SK-N-SH (cell line): ENCODE data around the gene ADCY7. TPM values are rescaled to one million over a fixed set of nuclear protein-coding genes. Genes with fewer than 3 reads are reported as not detected.

Source experiments
- CTCF ChIA-PET: fragments of 300-600, 350-600 bp; formaldehyde crosslinking; extraction: SDS; loops from one replicate; lab custom pipeline; 2021; lab: Yijun Ruan, JAX
- POLR2A ChIA-PET: fragments of 350-600 bp; sonication (Branson Sonifier 250); formaldehyde crosslinking; extraction: SDS; loops from one replicate; lab custom pipeline; 2020; ENCODE audit warnings: antibody characterized with exemption, inconsistent platforms; lab: Yijun Ruan, JAX
- DNase-seq: peaks from one replicate; pipeline ENCODE4 v3.0.0; 2012
- H2AFZ ChIP-seq: fragments of 200-600 bp; sonication (generic); 2 replicates; pipeline ENCODE4 v1.8.1; 2016; ENCODE audit warnings: antibody characterized with exemption, mild to moderate bottlenecking, low read depth
- H3F3A ChIP-seq: fragments of 200-600 bp; sonication (generic); replicated peaks from 2 replicates; pipeline ENCODE3; 2016; ENCODE audit warnings: antibody characterized with exemption, mild to moderate bottlenecking; ENCODE audit not compliant: insufficient read depth
- H3K27ac ChIP-seq, 2 experiments: fragments of 200-500 bp in 1 of 2; fragments of 200-600 bp in 1 of 2; sonication (Bioruptor generic) in 1 of 2; sonication (generic), shearing (Covaris generic) in 1 of 2; 2 replicates each; pipeline versions ENCODE4 v1.5.1 to v1.6.1; 2014 to 2016; ENCODE audit warnings: low read depth in 2 of 2, inconsistent platforms in 1 of 2, low read length in 1 of 2, mild to moderate bottlenecking in 1 of 2, mixed read lengths in 1 of 2
- H3K27me3 ChIP-seq: fragments of 200-600 bp; sonication (generic), shearing (Covaris generic); 2 replicates; pipeline ENCODE4 v1.6.1; 2016; ENCODE audit warnings: mixed run types; ENCODE audit not compliant: insufficient read depth
- H3K36me3 ChIP-seq, 2 experiments: fragments of 200-500 bp in 1 of 2; fragments of 200-600 bp in 1 of 2; sonication (Bioruptor generic) in 1 of 2; sonication (generic) in 1 of 2; replicated peaks in 1 of 2; 2 replicates each; pipeline versions ENCODE3 to v1.5.1; 2014 to 2016; ENCODE audit warnings: low read length in 1 of 2, mild to moderate bottlenecking in 1 of 2; ENCODE audit not compliant: insufficient read depth in 2 of 2, control insufficient read depth in 1 of 2
- H3K4me1 ChIP-seq, 2 experiments: fragments of 200-500 bp in 1 of 2; fragments of 200-600 bp in 1 of 2; sonication (Bioruptor generic) in 1 of 2; sonication (generic), shearing (Covaris generic) in 1 of 2; 2 replicates each; pipeline versions ENCODE4 v1.5.1 to v1.6.1; 2014 to 2016; ENCODE audit warnings: low read depth in 1 of 2, low read length in 1 of 2, mixed run types in 1 of 2; ENCODE audit not compliant: insufficient read depth in 2 of 2, control insufficient read depth in 1 of 2
- H3K4me2 ChIP-seq: fragments of 200-600 bp; sonication (generic), shearing (Covaris generic); 2 replicates; pipeline ENCODE4 v1.6.1; 2017; ENCODE audit warnings: mixed run types
- H3K4me3 ChIP-seq, 2 experiments: fragments of 200-500 bp in 1 of 2; fragments of 200-600 bp in 1 of 2; sonication (Bioruptor generic) in 1 of 2; sonication (generic), shearing (Covaris generic) in 1 of 2; 2 replicates each; pipeline versions ENCODE4 v1.5.1 to v1.8.1; 2014 to 2016; ENCODE audit warnings: low read depth in 2 of 2, inconsistent platforms in 1 of 2, low read length in 1 of 2, mild to moderate bottlenecking in 1 of 2, mixed read lengths in 1 of 2, moderate library complexity in 1 of 2
- H3K79me2 ChIP-seq: fragments of 200-600 bp; sonication (generic); 2 replicates; pipeline ENCODE4 v1.8.1; 2017; ENCODE audit warnings: mild to moderate bottlenecking; ENCODE audit not compliant: insufficient read depth
- H3K9ac ChIP-seq: fragments of 200-600 bp; sonication (generic); 2 replicates; pipeline ENCODE4 v1.6.1; 2017; ENCODE audit warnings: mixed run types
- H3K9me2 ChIP-seq: fragments of 200-600 bp; sonication (generic); 2 replicates; pipeline ENCODE4 v1.6.1; 2017; ENCODE audit warnings: mixed run types
- H3K9me3 ChIP-seq: fragments of 200-600 bp; sonication (generic); 2 replicates; pipeline ENCODE4 v1.6.1; 2017; ENCODE audit warnings: mixed run types, mild to moderate bottlenecking, moderate library complexity
- H4K20me1 ChIP-seq: fragments of 200-600 bp; sonication (generic); 2 replicates; pipeline ENCODE4 v1.6.1; 2017; ENCODE audit warnings: mild to moderate bottlenecking, mixed run types; ENCODE audit not compliant: insufficient read depth
- CHD2 ChIP-seq: fragments of 150-350 bp; IDR thresholded peaks from 2 replicates; pipeline ENCODE4 v1.6.1; 2018; ENCODE audit warnings: low read length; ENCODE audit not compliant: partially characterized antibody
- EZH2phosphoT487 ChIP-seq: fragments of 200-600 bp; sonication (generic); IDR thresholded peaks from 2 replicates; pipeline ENCODE4 v1.6.1; 2017; ENCODE audit warnings: low read depth, mixed run types, mild to moderate bottlenecking, antibody characterized with exemption, moderate library complexity, borderline replicate concordance
- FOSL2 ChIP-seq: IDR thresholded peaks from 2 replicates; pipeline ENCODE4 v1.4.0; 2012; ENCODE audit warnings: low read depth, mild to moderate bottlenecking, moderate library complexity, borderline replicate concordance
- FOXM1 ChIP-seq: IDR thresholded peaks from 2 replicates; pipeline ENCODE4 v1.4.0; 2012; ENCODE audit warnings: low read depth, mild to moderate bottlenecking
- GATA2 ChIP-seq: sonication (generic); formaldehyde crosslinking; IDR thresholded peaks from 2 replicates; pipeline ENCODE4 v1.5.0; 2020; ENCODE audit warnings: mild to moderate bottlenecking, missing genetic modification reagents
- JUND ChIP-seq: IDR thresholded peaks from 2 replicates; pipeline ENCODE4 v1.4.0; 2012
- MEF2A ChIP-seq: IDR thresholded peaks from 2 replicates; pipeline ENCODE4 v1.4.0; 2012; ENCODE audit warnings: low read depth, borderline replicate concordance
- SMC3 ChIP-seq: IDR thresholded peaks from 2 replicates; pipeline ENCODE4 v1.6.1; 2012; ENCODE audit warnings: low read depth, low read length, improper control_type of control experiment
- TAF1 ChIP-seq: IDR thresholded peaks from 2 replicates; pipeline ENCODE4 v1.6.1; 2012; ENCODE audit warnings: low read depth, mild to moderate bottlenecking, low read length, moderate library complexity, borderline replicate concordance
- TCF12 ChIP-seq: IDR thresholded peaks from 2 replicates; pipeline ENCODE4 v1.4.0; 2012
- TEAD4 ChIP-seq: IDR thresholded peaks from 2 replicates; pipeline ENCODE4 v1.4.0; 2012; ENCODE audit warnings: mild to moderate bottlenecking, borderline replicate concordance; ENCODE audit not compliant: insufficient read depth
- YY1 ChIP-seq: IDR thresholded peaks from 2 replicates; pipeline ENCODE4 v1.4.0; 2012; ENCODE audit warnings: low read depth, mild to moderate bottlenecking
- WGBS: methylation state at CpG from one replicate; pipeline ENCODE4 v1.1.6; 2017; ENCODE audit warnings: low lambda C conversion rate; 5-methylcytosine and 5-hydroxymethylcytosine counted together
- polyA plus RNA-seq, 3 experiments: library from polyadenylated mRNA; depleted of rRNA; stranded (reverse); fragments of >200 nt; gene quantifications; 2 replicates each; pipeline ENCODE4 v1.2.3, GENCODE V29; 2012
- TF ChIP-seq, protein P1 (sequence below): fragments of 200-600 bp; sonication (generic); IDR thresholded peaks from 2 replicates; pipeline ENCODE4 v1.6.1; 2017; ENCODE audit warnings: antibody characterized with exemption, mild to moderate bottlenecking, moderate library complexity

ADCY7 gene
- polyA plus RNA-seq, 1 of the 3 experiments (the other 2 are of a cell fraction), result 14.3 TPM

DNA sequence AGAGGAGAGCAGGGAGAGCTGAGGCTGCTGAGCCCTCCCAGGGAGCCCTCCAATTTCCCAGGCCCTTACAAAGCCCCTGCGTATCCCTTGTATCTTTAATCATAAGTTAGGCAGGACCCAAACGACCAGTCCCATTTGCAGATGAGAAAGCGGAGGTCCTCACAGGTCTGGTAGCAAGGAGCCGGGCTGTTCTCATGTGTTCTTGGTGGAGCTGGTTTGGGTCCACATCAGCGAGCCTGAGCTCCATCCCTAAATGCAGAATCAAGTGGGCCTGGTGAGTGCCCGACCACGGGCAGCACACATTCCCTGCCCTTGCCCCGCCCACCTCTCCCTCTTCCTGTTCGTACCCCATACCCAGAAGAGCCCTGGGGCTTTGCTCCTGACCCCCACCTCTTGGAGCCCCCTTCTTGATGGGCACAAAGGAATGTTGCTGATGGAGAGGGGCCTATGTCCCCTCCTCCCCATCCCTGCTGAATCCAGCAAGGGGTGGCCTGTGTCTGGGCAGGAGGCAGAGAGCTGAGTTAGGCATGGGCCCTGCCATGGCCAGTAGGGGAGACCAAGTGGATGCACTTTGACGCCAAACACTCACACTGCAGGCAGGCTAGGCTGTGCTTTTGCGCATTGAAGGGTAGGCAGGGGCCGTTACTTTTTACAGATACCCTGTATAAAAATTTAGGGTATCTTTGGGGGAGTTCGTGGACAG, 18.3 kb upstream of the ADCY7 start:
- no peaks in the 10 kb centered on the region for H3K27me3 ChIP-seq
- no peak overlapping the region for H3K4me3 ChIP-seq
- no peak for TF ChIP-seq TCF12
- no peak for TF ChIP-seq TAF1
- no peak for TF ChIP-seq EZH2phosphoT487
- DNase-seq, result no peak
- H3K4me1 ChIP-seq, result peaks cover 7 to 13% of the 10 kb centered on the region in 2 experiments; a peak in 2 of 4 replicates
- CTCF ChIA-PET, result interaction anchor here (0.6 to 3.0 kb wide), 3 partner anchors 34 to 119 kb away, joined by 3 to 8 read pairs (median 3); no protein-coding TSS in a partner anchor
- no peaks in the 10 kb centered on the region for H4K20me1 ChIP-seq
- H3K9me3 ChIP-seq, result no peaks in the 10 kb centered on the region
- POLR2A ChIA-PET, result no interaction called here
- no peak overlapping the region for H2AFZ ChIP-seq
- no peak overlapping the region for H3K9ac ChIP-seq
- peaks cover 5% of the 10 kb centered on the region; the same call in 1 of the 2 replicates for H3K79me2 ChIP-seq
- 92% methylated on average over 9 of the region's 13 CpGs for WGBS
- H3K27ac ChIP-seq, result no peak overlapping the region
- no peaks in the 10 kb centered on the region for H3F3A ChIP-seq
- H3K36me3 ChIP-seq, result no peaks in the 10 kb centered on the region
- H3K9me2 ChIP-seq, result no peaks in the 10 kb centered on the region
- no peak overlapping the region for H3K4me2 ChIP-seq

DNA sequence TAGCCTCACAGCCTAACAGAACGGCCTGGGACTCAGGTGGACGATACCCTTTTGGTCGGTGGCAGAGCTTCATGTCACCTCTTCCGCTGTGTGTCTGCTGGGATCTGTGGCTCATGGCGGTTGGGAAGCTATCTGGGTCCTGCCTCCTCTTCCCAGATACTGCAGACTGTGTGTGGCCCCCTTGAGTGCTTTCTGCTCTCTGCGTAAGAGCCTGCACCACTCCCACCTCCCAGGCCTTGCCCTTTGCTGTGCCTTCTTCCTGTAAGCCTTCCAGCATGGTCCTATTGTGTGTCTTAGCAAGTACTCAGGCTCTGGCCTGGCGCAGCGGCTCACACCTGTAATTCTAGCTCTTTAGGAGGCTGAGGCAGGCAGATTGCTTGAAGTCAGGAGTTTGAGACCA, 17.5 kb upstream of the ADCY7 start:
- Histone ChIP-seq H3K27me3 (no peaks in the 10 kb centered on the region), H3K4me2 (no peak overlapping the region), H3K4me3 (no peak overlapping the region), H3K36me3 (no peaks in the 10 kb centered on the region), H3K27ac (no peak overlapping the region), H3K9ac (no peak overlapping the region), H2AFZ (no peak overlapping the region), H3F3A (no peaks in the 10 kb centered on the region), H3K79me2 (peaks cover 5% of the 10 kb centered on the region; the same call in 1 of the 2 replicates), H3K9me3 (no peaks in the 10 kb centered on the region), H3K4me1 (peaks cover 7 to 15% of the 10 kb centered on the region in 2 experiments; a peak in 2 of 4 replicates), H3K9me2 (no peaks in the 10 kb centered on the region), H4K20me1 (no peaks in the 10 kb centered on the region)
- 91% methylated on average over 7 of the region's 8 CpGs for WGBS
- ChIA-PET POLR2A (no interaction called here), CTCF (no interaction called here)
- no peak for DNase-seq
- TF ChIP-seq CHD2, result no peak
- no peak for TF ChIP-seq TEAD4
- no peak for TF ChIP-seq GATA2 (CRISPR knock-in tag)
- TF ChIP-seq SMC3, result no peak
- TF ChIP-seq JUND, result no peak
- no peak for TF ChIP-seq FOSL2
- TF ChIP-seq, protein P1, sequence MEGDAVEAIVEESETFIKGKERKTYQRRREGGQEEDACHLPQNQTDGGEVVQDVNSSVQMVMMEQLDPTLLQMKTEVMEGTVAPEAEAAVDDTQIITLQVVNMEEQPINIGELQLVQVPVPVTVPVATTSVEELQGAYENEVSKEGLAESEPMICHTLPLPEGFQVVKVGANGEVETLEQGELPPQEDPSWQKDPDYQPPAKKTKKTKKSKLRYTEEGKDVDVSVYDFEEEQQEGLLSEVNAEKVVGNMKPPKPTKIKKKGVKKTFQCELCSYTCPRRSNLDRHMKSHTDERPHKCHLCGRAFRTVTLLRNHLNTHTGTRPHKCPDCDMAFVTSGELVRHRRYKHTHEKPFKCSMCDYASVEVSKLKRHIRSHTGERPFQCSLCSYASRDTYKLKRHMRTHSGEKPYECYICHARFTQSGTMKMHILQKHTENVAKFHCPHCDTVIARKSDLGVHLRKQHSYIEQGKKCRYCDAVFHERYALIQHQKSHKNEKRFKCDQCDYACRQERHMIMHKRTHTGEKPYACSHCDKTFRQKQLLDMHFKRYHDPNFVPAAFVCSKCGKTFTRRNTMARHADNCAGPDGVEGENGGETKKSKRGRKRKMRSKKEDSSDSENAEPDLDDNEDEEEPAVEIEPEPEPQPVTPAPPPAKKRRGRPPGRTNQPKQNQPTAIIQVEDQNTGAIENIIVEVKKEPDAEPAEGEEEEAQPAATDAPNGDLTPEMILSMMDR, result no peak
- no peak for TF ChIP-seq MEF2A
- no peak for TF ChIP-seq FOXM1
- TF ChIP-seq YY1, result no peak
